ENCODE data around the gene NRXN3.

DNA sequence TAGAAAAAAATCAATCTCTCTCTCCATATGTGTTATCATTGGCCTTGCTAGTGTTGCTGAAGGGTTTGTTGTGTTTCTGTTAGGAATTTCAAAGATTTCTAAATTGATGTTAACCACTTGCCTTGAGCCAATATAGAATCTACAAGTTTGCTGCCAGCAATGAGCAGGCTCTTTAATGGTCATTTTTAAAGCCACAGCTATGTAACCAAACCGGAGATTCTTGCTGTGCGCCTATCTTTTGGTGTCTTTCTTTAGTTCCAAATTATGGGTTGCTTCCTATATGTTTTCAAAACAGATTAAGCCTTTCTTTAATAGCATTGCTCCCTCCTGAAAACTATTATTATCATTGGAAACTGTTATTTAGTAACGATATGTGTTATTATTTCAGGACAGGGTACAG lies 1495.4 kb downstream of the NRXN3 start:
- TF ChIP-seq, protein P1, sequence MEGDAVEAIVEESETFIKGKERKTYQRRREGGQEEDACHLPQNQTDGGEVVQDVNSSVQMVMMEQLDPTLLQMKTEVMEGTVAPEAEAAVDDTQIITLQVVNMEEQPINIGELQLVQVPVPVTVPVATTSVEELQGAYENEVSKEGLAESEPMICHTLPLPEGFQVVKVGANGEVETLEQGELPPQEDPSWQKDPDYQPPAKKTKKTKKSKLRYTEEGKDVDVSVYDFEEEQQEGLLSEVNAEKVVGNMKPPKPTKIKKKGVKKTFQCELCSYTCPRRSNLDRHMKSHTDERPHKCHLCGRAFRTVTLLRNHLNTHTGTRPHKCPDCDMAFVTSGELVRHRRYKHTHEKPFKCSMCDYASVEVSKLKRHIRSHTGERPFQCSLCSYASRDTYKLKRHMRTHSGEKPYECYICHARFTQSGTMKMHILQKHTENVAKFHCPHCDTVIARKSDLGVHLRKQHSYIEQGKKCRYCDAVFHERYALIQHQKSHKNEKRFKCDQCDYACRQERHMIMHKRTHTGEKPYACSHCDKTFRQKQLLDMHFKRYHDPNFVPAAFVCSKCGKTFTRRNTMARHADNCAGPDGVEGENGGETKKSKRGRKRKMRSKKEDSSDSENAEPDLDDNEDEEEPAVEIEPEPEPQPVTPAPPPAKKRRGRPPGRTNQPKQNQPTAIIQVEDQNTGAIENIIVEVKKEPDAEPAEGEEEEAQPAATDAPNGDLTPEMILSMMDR (IDR thresholded peaks at IDR 0.05; ENCODE audit: insufficient read depth, low read length, poor library complexity, severe bottlenecking) = no peak
- no peak for TF ChIP-seq EZH2phosphoT487 (conservative IDR thresholded peaks at IDR 0.05; ENCODE audit: low read length)
